C4-2B (cell line): ENCODE results near the gene ARHGAP22.

ENCODE experiments used
- CTCF ChIP-seq: fragments of 450-650 bp; conservative IDR thresholded peaks from 2 replicates; pipeline ENCODE4 v1.5.1; 2017; ENCODE audit warnings: mild to moderate bottlenecking
- ZFX ChIP-seq: fragments of 450-650 bp; IDR thresholded peaks from 2 replicates; pipeline ENCODE4 v1.6.1; 2017

GRCh38 chr10:48649349-48649944, 44.6 kb upstream of the ARHGAP22 start:
- no peak for TF ChIP-seq CTCF
- TF ChIP-seq ZFX = no peak
